HG03108 (cell line): ENCODE measurements around the gene LRCH4.

Source experiments
- ATAC-seq: cut with Tn5 transposase; IDR thresholded peaks from one replicate; pipeline ENCODE4 v1.9.1; 2021; ENCODE audit warnings: moderate library complexity; ENCODE audit not compliant: unreplicated experiment

The LRCH4 gene

DNA sequence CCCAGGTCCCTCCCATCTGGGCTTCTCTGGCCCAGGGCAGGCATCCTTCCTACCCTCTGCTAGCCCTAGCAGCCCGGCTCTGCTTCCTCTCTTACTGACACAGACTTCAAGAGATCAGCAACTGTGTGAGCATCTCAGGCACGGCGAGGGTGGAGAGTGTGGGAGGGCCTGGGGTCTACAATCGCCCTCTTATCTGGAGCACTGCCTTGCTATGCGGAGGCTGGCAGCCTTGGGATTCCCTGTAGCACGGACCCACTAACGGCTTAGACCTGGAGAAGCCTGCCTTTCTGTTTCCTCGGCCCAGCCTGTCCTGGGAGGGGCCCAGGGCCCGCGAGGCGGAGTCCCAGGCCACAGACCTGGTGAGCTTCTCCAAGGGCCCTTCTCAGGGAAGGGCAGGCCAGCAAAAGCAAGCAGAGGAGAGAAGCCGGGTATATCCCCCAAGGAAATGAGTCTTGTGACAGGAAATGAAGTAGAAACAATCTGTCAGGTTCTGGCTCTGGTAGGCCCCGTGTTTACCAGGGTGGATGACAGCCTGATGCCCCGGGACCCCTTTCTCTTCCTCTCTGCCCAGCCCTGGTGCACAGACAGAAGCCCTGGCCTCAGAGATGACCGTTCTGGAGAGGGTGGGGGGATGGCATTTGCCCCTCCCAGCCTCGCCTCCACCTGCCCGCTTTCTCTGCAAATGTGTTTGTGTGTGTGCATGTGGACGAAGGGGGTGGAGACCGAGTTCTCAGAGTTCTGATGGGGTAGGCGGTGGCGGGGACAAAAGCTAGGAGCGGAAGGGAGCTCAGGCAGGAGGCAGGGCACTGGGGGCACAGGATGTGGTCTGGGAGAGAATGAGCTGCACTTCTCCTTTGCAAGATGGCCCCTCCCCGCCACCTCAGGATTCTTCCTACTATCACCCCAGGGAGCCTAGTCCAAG, 2.5 kb downstream of the LRCH4 start:
- ATAC-seq, result no peak

DNA sequence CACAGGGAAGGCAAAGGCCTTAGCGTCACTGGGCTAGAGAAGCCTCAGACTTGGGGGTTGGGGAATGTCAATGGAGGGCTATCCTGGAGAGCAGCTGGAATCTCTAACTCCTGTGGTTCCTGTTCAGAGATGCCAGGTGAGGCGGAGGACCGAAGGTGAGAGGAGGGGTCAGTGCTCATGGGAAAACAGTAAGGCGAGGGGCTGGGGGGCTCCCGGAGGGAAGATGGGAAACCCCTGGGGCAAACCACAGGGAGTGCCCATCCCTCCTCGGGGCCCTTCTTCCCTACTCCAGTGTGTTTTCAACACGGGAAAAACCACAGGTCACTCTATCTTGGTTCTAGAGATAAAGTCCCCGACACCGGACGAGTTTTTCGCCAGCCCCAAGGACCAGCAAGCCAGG, 3.3 kb downstream of the LRCH4 start:
- no peak for ATAC-seq

DNA sequence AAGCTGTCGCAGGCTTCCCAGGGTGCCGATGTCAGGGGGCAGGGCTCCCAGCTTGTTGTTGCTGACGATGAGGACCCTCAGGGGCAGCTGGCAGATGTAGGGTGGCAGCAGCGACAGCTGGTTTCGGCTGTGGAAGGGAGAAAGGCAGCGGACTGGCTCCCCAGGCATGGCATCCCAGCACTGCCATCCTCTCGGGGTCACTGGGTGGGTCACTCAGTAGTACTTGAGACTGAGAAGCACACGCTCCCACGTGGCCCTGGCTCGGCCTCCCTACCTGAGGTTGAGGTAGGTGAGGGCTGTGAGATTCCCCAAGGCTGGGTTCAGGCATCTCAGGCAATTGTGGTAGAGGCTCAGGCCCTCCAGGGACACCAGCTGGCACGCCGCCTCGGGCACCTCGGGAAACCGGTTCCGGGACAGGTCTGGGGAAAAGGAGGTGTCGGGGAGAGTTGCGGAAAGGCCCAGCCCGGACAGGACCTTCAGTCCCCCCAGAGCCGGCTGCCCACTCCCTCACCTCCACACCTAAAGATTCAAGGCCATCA, 3.8 kb downstream of the LRCH4 start:
- ATAC-seq, result no peak

DNA sequence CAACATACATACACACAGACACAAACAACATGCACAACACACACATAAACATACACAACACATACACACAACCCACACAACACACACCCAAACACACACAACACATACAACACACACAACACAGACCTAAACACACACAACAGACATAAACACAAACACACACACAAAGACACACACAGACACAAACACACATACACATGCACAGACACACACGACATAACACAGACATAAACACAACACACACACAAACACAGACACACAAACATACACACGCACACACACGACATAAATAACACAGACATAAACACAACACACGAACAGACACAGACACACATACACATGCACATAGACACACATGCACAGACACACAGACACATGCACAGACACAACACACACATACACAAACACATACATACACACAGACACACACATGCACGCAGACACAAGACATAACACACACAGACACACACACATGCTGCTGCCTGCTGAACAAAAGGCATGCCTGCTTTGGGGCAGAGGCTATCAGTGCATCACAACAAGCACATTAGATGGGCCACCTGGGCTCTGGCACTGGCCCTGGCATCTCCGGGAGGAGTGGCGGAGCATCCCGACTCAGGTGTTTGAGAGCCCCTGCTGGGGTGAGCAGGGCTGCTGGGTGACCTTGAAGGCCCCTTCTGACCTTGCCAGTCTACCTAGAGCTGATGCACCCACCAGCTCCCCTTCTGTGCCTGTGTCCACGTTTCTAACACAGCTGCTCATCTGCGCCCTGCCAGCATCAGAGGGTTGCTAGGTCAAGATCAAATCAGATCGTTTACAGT, 5.3 kb downstream of the LRCH4 start:
- no peak for ATAC-seq

DNA sequence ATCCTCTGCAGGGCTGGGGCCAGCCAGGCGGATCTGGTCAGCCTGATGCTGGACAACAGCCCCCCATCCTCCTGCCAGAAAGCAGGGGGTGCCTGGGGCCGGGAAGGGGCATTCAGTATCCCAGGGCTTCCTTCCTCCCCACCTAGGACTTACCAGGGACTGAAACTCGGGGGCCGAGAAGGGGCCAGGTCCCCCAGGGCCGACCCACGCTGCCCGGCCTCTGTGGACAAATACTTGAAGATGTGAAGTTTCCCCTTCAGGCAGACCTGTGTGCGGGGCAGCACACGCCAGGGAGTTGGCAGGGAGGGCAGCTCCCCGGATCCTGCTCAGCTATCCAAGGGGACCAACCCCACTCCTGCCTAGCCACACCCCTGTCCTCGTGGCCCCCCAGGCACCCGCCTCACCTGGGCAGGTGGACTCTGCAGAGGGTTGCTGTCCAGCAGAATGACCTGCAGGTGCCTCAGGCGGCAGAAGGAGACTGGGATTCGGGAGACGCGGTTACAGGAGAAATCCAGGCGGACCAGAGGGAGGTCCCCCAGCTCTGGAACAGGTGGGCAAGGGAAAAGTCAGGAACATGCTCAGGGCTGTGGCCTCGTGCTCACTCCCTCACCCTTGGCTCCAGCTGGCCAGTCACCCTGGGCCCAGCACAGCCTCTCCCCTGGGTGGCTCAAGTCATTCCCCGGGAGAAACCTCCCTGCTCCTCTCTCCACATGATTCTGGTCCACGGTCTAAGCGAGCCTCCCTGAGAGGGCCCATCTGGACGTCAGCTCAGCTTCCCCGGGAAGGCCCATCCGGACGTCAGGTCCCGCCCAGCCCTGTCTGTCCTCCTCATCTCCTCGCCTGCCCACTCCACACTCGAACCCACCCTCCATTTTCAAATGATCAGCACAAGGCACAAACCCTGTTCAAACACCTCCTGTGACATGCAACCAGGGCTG, 7.4 kb downstream of the LRCH4 start:
- no peak for ATAC-seq

DNA sequence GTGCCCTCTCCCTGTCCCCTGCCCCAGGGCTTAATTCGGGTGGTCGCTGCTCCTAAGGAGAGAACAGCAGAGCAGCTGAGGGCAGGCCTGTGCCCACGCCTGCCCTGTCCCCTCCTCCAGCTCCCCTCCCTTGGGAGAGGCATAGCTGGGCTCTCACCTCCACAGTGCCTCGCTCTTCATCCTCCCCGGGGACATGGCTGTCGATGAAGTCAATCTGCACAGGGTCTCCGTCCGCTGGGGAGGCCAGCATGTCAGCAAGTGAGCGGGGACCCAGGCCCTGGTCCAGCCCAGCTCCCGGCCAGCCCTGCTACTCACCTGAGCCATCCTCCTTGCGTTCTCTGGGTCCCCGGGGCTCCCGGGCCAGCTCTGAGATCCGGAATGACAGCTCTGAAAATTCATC, 8.4 kb downstream of the LRCH4 start:
- ATAC-seq, result no peak

DNA sequence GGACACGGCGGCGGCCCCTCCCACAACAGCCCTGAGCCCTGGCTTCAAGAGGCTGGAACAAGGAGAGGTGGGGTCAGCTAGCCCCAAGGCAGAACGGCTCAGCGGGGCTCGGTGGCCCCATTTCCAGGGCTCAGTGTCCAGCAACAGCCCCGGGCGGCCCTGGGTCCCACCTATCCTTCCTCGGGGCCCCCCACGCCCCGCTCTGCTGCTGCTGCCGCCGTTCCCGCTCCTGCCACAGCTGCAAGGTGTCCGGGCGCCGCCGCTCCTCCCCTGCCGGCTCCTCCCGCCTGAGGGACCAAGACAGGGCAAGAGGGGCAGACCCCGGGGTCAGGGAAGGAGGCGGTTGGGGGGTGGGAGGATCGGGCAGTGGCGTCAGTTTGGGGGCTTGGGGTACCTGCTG, 8.8 kb downstream of the LRCH4 start:
- ATAC-seq, result no peak

DNA sequence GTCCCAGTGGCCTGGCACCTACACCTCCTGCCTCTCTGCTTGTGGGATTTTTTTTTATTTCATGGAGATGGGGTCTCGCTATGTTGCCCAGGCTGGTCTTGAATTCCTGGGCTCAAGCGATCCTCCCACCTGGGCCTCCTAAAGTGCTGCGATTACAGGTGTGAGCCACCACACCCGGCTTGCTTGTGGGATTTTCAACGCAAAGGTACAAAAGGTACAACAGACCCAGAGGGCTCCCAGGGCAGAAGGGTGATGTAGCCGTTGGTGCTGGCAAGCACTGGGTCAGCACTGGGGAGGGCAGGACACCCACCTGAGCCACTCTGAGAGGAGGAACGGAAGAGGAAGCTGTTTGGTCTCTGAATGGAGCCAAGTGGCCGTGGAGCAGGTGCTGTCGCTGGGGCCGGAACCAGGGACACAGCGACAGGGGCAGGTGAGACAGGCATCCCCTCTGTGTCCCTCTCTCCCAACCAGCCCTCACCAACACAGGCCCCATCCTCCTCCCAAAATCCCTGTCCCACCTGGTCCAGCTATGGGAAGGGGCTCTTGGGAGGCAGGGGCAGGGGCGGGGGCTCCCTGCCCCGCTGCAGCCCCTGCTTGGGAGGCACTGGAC, 9.4 kb downstream of the LRCH4 start:
- no peak for ATAC-seq

DNA sequence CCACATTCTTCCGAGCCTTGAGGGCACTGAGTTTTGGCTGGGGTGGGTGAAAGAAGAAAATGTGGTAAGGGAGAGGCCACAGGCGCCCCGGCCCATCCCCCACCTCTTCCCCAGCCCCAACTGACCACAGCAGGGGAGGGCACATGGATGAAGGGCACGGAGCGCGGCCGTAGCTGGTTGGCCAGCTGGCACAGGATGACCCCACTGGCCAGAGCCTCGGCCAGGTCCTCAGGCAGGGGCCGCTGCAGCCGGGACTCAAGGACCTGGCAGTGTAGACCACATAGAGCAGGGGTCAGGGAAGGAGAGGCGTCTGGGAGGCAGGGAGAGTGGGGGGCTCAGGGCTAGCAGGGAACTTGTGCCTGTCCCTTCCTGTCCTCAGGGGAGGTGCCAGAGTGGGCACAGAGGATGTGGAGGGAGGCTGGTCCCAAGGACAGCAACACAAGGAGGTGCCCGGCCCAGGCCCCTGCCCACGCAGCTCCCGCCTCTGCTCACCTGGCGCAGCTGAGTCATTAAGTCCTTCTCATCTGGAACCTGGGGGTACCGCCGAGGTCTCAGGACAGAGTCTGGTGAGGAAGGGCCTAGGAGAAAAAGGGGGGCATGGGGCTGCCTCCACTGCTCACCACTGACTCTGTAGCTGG, 10.1 kb downstream of the LRCH4 start:
- no peak for ATAC-seq

DNA sequence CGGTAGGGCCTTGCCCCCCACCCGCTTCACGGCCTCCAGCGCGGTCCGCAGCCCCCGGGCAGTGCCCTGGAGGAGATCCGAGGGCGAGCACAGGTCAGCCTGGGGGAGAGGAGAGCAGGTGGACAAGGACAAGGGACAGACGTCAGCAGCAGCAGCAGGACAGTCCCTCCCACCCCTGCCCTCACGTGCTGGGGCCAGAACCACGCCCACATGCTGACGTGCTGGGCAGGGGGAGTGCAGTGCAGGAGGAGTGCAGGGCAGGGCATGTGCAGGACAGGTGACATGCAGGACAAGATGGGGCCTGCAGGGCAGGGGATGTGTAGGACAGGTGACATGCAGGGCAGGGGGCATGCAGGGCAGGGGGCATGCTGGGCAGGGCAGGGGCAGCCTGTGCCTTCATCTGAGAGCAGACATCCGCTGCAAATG, 10.7 kb downstream of the LRCH4 start:
- ATAC-seq, result no peak

DNA sequence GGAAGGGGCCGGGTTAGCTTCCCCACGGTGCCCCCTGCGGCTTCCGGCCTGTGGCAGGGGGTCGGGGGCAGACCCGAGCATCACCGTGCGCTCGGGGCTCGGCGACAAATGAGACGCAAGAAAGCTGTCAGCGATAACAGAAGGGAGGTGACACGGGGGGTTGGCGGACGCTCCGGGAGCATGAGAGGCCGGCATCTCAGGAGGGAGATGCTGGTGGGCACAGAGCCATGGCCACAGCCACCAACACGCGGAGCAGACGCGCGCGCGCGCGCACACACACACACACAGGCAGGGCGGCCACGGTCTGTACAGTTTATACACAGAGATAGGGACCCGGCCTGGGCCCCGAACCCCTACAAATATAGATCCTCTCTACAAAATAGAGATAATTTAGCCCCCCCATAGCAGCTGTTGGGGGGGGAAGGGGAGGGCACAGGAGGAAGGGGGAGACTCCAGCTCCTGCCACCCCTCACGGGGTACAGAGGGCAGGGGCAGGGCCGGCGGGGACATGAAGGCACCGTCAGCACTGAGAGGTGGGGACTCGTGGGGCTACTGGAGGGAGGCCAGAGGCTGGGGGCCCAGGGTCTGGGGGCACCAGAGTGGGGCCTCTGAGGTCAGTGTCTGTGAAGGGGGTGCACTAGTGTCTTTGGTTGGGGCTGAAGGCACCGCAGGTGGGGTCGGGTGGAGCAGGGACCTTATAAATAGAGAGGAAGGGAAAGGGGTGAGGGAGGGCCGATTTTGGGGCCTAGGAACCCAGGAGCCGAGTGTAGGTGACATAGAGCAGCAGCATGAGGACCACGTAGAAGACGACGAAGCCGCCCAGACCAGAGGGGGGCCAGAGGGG, 11.3 kb downstream of the LRCH4 start:
- no peak for ATAC-seq

DNA sequence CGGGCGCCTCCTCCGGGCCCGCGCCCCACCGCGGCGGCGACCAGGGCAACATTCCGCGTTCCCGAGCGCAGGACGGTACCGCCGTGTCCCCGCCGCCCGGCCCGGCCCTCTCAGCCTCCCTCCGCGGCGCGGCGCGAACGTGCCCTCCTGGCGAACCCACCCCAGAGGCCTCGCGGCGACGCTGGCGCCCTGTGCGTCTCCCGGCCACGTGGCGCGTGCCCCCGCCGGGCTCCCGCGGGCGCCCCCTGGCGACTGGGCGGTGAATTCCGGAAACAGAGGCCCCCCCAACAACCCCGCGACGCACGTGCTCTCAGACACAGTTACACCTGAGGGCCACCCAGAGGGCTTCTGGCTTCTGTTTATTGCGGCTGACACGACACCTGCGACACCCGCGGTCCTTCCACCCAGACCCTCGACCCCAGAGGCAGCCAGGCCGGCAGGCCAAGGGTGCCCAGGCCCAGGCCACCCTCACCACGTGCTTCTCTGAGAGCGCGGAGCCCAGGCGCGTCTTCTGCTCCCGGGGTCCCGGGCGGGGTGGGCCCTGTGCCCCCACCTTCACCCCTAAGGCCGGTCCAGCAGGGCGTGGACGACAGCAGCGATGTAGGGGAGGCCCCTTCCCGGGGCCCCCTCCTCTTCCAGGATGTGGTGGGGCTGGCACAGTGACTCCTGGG, 12.1 kb downstream of the LRCH4 start, which contains the start of gene SAP25:
TSS of gene SAP25 (minus strand) at position 210 of the 671 bp plus-strand sequence. CDS start at position 52, 158 bp downstream.
- ATAC-seq, result no peak

DNA sequence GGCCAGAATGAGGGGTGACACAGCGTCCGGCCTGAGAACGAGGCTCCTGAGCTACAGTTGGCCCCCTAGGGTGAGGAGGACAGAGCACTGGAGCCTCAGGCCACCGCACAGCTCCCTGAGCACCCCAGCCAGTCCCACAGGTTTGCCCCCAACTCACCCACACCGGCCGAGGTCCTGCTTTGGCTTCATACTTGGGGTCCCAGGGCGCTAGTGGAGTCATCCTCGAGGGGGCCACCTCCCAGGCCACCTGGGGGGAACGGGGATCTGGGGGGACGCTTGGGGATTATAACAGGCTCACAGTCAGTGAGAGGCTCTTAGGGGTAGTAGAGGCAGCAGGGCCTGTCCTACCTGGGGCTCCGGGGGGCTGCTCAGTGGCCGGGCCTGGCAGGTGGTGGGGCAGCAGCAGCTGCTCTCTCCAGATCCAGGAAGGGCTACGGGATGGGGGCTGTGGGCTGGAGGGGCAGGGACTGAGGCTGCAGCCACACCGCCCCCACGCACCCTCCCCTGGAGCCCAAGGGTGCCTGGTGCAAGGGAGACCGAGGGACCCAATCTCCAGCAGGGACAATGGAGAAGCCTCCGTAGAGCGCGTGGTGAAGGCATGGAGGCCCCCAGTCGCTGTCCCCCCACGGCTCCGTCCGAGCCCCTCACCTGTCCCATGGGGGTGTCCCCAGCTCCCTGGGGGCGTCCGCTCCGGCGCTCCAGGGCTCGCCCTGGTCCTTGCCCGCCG, 12.8 kb downstream of the LRCH4 start:
- ATAC-seq, result no peak

DNA sequence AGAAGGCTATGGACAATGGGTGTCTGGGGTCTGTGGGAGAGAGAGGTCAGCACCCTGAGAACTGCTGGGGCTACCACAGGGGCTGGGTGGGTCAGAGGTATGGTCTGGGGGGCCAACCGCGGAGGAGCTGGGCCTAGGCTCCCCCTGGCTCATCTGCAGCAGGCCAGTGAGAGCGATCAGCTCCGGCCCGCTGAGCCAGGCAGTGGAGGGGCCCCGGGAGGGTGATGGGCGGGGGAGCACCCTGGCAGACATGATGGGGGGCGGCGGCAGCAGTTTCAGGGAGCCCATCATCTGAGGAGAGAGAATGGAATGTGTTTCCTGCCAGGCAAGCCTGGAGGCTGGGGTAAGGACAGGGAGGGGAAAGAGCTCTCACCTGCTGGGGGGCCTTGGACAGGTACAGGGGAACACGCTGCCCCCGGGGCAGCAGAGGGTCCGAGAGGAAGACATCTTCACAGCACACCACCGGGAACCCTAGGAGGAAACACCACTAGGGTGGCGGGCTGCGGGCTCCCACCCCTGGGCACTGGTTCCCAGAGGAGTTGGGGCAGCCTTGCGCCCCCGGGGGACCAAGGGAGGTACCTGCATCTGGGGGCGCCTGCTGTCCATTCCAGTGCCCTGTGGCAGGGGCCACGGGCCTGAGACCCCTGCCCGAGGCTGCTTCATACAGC, 13.5 kb downstream of the LRCH4 start:
- no peak for ATAC-seq

DNA sequence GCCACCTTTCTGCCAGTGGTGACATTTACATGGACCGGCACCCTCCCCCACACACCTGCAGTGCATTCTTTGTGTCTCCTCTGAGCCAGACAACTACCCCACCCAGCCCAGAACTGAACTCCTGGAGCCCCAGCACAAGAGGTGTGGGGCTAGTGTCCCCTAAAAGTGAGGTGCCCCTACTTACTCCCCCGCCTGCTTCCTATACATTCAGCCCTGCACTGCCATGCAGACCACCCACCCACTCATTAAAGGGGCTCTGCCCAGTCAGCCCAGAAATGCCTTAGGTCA, 14.2 kb downstream of the LRCH4 start:
- ATAC-seq, result no peak

DNA sequence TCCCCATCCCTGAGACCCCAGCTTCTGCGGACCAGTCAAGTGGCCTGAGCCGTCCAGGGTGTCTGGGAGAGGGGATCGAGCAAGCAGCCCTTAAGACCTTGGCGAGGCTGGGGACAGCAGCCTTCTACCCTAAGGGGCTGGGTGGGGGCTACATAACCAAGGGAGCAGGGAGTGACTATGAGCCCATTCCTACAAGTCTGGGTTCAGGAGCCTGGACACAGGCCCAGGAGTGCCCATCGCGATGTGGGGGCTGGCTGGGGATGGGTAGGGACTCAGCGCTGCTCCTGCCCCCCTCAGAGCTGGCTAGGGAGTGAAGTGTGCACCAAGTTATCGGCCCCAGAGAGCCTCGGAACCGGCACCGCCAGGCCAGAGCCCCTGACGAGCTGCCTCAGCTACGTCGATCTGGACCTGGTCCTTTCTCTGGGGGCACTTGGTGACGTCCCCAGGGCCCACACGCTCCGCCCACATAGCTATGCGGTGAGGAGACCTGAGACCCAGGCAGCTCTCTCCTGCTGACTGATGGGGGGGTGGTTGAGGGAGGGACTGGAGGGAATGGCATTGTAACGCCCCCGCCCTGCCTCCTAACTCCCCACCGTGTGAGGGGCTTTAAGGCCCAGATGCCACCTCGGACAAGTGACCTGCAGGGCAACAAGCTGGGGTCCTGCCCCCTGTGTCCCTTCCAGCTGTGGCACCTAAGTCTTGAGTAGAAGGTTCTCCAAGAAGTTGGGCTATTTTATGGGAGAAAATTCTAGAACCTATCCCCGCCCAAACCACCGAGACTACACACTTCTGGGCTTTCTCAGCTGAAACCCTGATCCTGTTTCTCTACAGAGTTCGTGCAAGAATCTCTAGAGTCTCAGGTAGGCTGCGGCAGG, 14.7 kb downstream of the LRCH4 start:
- no peak for ATAC-seq
